BE2C (cell line): Measurements from ENCODE around the gene GNB1L.

Experiments
- DNase-seq: peaks from one replicate; pipeline ENCODE4 v3.0.0-alpha.2; 2020
- H3K27me3 ChIP-seq: fragments of 250-450 bp; sonication (Bioruptor Pico); 2 replicates; pipeline ENCODE4 v1.5.1; 2020; ENCODE audit warnings: mild to moderate bottlenecking
- H3K36me3 ChIP-seq: fragments of 250-450 bp; sonication (Bioruptor Pico); 2 replicates; pipeline ENCODE4 v1.5.1; 2020; ENCODE audit warnings: mild to moderate bottlenecking
- H3K4me1 ChIP-seq: fragments of 250-450 bp; sonication (Bioruptor Pico); 2 replicates; pipeline ENCODE4 v1.5.1; 2020
- H3K4me3 ChIP-seq: 2 replicates; pipeline ENCODE4 v1.5.1; 2011; ENCODE audit warnings: low read depth, low read length
- H3K9me3 ChIP-seq: fragments of 250-450 bp; sonication (Bioruptor Pico); 2 replicates; pipeline ENCODE4 v1.5.1; 2020
- CTCF ChIP-seq: IDR thresholded peaks from 2 replicates; pipeline ENCODE4 v1.5.1; 2012; ENCODE audit warnings: mild to moderate bottlenecking, low read depth, low read length

The GNB1L gene

GRCh38 chr22:19776433-19777031, 78.1 kb downstream of the GNB1L start:
- H3K27me3 ChIP-seq = peaks cover 21% of the 10 kb centered on the region
- no peaks in the 10 kb centered on the region for H3K36me3 ChIP-seq
- H3K9me3 ChIP-seq = no peaks in the 10 kb centered on the region
- TF ChIP-seq CTCF = no peak
- peak; percentile 6 for DNase-seq
- no peak overlapping the region for H3K4me3 ChIP-seq
- no peaks in the 10 kb centered on the region for H3K4me1 ChIP-seq

GRCh38 chr22:19775496-19776325, 79.0 kb downstream of the GNB1L start:
- DNase-seq = peak; percentile 7
- no peak for TF ChIP-seq CTCF
- no peak overlapping the region for H3K4me3 ChIP-seq
- H3K4me1 ChIP-seq = no peaks in the 10 kb centered on the region
- no peaks in the 10 kb centered on the region for H3K36me3 ChIP-seq
- peaks cover 22% of the 10 kb centered on the region for H3K27me3 ChIP-seq
- no peaks in the 10 kb centered on the region for H3K9me3 ChIP-seq

GRCh38 chr22:19774628-19775027, 80.0 kb downstream of the GNB1L start:
- H3K9me3 ChIP-seq = no peaks in the 10 kb centered on the region; the same call in 1 of the 2 replicates
- peaks cover 33% of the 10 kb centered on the region for H3K27me3 ChIP-seq
- H3K36me3 ChIP-seq = no peaks in the 10 kb centered on the region
- TF ChIP-seq CTCF = no peak
- no peaks in the 10 kb centered on the region for H3K4me1 ChIP-seq
- DNase-seq = no peak
- H3K4me3 ChIP-seq = no peak overlapping the region

- Histone ChIP-seq H3K36me3 (no peaks in the 10 kb centered on the region), H3K27me3 (peaks cover 44% of the 10 kb centered on the region), H3K4me1 (no peaks in the 10 kb centered on the region), H3K9me3 (no peaks in the 10 kb centered on the region; the same call in 1 of the 2 replicates), H3K4me3 (no peak overlapping the region)
- no peak for TF ChIP-seq CTCF
- peak; percentile 4 for DNase-seq
These were observed 81.1 kb downstream of the GNB1L start for GRCh38 chr22:19773470-19774040.

GRCh38 chr22:19772673-19773469, 81.8 kb downstream of the GNB1L start:
- TF ChIP-seq CTCF = peak; percentile 9; the same call in 1 of the 2 replicates
- no peak overlapping the region for H3K4me3 ChIP-seq
- no peaks in the 10 kb centered on the region; the same call in 1 of the 2 replicates for H3K9me3 ChIP-seq
- DNase-seq = peak; percentile 18
- H3K4me1 ChIP-seq = no peaks in the 10 kb centered on the region
- H3K36me3 ChIP-seq = no peaks in the 10 kb centered on the region
- H3K27me3 ChIP-seq = peaks cover 51% of the 10 kb centered on the region
